ENCODE measurements around the gene ARHGEF16. TPM values are rescaled to one million over a fixed set of nuclear protein-coding genes. Genes with fewer than 3 reads are reported as not detected.

ARHGEF16 gene
- total RNA-seq, 1 donor from 2014 or later, result 20.3 TPM

DNA sequence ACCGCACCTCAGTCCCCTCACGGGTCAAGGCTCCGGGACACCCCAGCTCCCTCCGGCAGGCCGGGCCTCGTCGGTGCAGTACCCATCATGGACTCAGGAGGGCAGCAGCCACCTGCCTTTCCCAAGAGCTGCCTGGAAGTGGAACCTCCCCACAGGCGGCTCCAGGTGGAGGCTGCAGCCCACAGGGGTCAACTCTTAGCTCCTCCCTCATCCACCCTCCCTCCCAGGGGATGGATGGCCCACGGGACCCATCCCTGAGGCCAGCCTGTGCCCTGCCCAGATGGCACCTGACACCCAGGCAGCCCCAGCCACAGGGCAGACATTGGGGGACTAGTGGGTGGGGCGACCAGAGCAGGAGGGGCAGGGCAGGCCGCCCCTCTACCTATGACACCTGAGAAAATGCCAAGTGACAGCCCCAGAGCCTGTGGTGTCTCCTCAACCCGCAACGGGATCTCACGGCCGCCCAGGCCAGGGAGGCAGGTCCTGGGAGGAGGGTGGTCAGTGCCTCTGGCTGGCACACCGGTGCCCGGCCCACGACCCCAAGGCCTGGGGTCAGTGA lies 1.2 kb upstream of the ARHGEF16 start:
- H3K4me3 Mint-ChIP-seq, result peak overlapping the region; percentile 66
- peak; percentile 55 to 92 for DNase-seq (ENCODE audit: low spot score in 2 of 2, unreplicated experiment in 2 of 2)
- H3K36me3 Mint-ChIP-seq, result no peaks in the 10 kb centered on the region
- H3K27ac Mint-ChIP-seq, result peak overlapping the region; percentile 82
- no peaks in the 10 kb centered on the region for H3K9me3 Mint-ChIP-seq
- TF ChIP-seq CTCF (IDR thresholded peaks at IDR 0.05; ENCODE audit: unreplicated experiment), result peak; percentile 92
- peaks cover 13% of the 10 kb centered on the region for H3K27me3 Mint-ChIP-seq (ENCODE audit: low read depth)
- H3K4me1 Mint-ChIP-seq, result peaks cover 12% of the 10 kb centered on the region

GRCh38 chr1:3454811-3455618 lies 550 bp downstream of the ARHGEF16 start:
- no peak overlapping the region for H3K27ac Mint-ChIP-seq
- TF ChIP-seq CTCF (IDR thresholded peaks at IDR 0.05; ENCODE audit: unreplicated experiment), result no peak
- H3K27me3 Mint-ChIP-seq (ENCODE audit: low read depth), result peaks cover 4% of the 10 kb centered on the region

DNA sequence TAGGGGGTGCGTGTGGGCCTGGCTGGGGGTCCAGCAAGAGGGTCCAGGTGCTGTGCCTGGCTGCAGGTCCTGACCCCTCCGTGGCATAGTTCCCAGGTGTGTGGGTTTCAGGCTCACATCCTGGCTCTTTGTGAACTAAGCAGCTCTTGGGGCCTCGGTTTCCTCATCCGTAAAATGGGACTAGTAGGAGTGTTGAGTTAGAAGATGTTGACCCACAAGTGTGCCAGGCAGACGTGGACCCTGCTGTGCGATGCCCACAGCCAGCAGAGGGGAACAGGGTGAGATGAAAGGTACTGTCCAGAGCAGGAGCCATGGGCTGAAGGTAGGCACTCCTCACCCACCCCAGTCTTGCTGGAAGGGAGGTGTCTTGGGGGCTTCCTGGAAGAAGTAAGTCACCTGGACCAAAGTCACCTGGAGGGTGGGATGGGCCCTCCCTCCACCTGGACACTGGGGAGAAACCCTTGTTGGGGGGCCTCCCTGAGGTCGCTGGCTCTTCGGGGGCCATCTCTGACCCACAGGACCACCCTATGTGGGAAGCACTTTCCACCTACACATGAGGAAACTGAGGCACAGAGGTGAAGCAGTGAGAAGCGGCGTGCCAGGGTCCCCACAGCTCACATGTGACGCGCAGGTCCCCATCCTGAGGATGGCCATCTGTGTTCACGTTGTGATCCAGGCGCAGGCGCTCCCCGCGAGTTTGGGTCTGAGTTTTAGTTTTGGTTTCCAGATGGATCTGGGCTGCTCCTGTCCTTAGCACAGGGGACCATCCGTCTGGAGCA lies 1.4 kb downstream of the ARHGEF16 start:
- no peaks in the 10 kb centered on the region for H3K9me3 Mint-ChIP-seq
- no peaks in the 10 kb centered on the region for H3K36me3 Mint-ChIP-seq
- H3K27ac Mint-ChIP-seq, result no peak overlapping the region
- no peak for TF ChIP-seq CTCF (IDR thresholded peaks at IDR 0.05; ENCODE audit: unreplicated experiment)
- H3K4me1 Mint-ChIP-seq, result peaks cover 38% of the 10 kb centered on the region
- no peak for DNase-seq (ENCODE audit: low spot score in 2 of 2, unreplicated experiment in 2 of 2)
- H3K27me3 Mint-ChIP-seq (ENCODE audit: low read depth), result peaks cover under 1% of the 10 kb centered on the region
- peak overlapping the region; percentile 73 for H3K4me3 Mint-ChIP-seq

More at GRCh38 chr1:3454811-3455618, 550 bp downstream of the ARHGEF16 start:
- DNase-seq (ENCODE audit: low spot score in 2 of 2, unreplicated experiment in 2 of 2), result no peak
- H3K36me3 Mint-ChIP-seq, result no peaks in the 10 kb centered on the region
- H3K4me1 Mint-ChIP-seq, result peaks cover 29% of the 10 kb centered on the region
- H3K9me3 Mint-ChIP-seq, result no peaks in the 10 kb centered on the region
- H3K4me3 Mint-ChIP-seq, result peak overlapping the region; percentile 73

DNA sequence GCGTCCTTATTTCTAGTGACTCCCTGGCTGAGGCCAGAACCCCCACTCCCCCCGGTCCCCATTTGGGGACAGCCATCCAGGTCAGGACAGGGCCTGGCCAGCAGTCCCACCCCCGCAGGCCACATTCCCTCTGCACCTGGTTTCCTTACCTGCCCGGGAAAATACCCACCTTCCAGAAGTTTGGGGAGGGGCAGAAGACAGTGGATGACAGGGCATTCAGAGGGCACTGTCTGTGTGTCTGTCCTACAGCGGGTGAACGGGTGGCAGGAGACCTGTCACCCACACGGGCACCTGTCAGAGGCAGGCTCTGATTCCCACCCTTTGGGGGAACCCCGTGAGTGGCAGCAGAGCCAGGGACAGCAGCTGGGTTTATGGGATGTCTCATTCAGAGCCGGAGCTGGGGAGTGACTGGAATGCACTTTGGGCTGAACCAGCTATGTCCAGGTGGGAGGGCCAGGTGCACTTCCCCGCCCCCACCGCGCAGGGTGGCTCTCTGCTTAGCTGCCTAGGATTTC lies 2.0 kb downstream of the ARHGEF16 start:
- TF ChIP-seq CTCF (IDR thresholded peaks at IDR 0.05; ENCODE audit: unreplicated experiment), result no peak
- no peak for DNase-seq (ENCODE audit: low spot score in 2 of 2, unreplicated experiment in 2 of 2)
- Mint-ChIP-seq H3K27ac (no peak overlapping the region), H3K27me3 (ENCODE audit: low read depth) (no peaks in the 10 kb centered on the region), H3K36me3 (no peaks in the 10 kb centered on the region), H3K4me1 (peaks cover 40% of the 10 kb centered on the region), H3K4me3 (no peak overlapping the region), H3K9me3 (no peaks in the 10 kb centered on the region)

DNA sequence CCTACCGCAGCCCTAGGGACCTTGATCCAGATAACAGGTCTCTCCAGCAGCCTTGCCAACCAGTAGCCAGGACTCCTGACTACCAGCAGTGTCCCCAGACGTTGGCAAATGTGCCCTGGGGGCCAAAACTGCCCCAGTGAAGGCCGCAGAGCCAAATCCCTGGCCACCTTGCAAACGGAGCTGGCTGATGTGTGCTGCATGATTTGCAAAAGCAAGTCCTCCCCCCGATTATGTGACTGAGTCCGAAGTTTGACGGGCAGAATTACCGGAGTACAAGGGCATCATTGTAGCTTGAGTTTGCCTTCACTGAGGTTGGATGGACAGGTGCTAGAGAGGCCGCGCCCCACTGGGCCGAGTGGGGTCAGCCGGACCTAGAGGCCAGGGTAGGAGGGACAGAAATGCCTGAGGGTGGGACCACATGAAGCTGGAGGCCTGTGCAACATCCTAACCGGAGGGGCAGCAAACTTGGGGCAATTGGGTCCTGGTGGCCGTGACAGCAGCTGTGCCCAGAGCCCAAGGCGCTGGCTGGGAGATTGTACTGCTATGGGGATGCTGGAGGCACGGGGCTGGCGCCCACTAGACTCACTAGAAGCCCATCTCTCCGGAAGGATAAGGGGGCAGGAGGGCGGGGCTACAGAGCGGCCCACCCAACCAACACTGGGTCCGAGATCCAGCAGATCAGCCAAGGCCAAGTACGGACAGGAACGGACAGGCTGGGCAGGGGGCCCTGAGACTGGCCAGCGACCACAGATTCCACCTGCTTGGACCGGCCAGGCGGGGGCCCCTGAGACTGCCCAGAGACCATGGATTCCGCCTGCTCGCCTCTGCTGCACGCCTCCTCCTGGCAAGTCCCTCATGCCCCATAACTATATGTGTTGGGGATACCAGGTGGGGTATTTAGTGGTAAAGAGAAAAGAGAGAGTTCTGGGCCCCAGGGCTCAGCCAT lies 2.8 kb downstream of the ARHGEF16 start:
- Mint-ChIP-seq H3K27me3 (ENCODE audit: low read depth) (no peaks in the 10 kb centered on the region), H3K4me1 (peaks cover 40% of the 10 kb centered on the region), H3K36me3 (no peaks in the 10 kb centered on the region), H3K27ac (no peak overlapping the region), H3K4me3 (no peak overlapping the region), H3K9me3 (no peaks in the 10 kb centered on the region)
- TF ChIP-seq CTCF (IDR thresholded peaks at IDR 0.05; ENCODE audit: unreplicated experiment), result no peak
- DNase-seq (ENCODE audit: low spot score in 2 of 2, unreplicated experiment in 2 of 2), result no peak
